Measurements from ENCODE around the gene LRIG2.
"Not testable (repeated sequence)": the region's sequence is repeated elsewhere in the genome, so short reads cannot be mapped to it uniquely, and the experiment has no call there.

LRIG2 gene

GRCh38 chr1:113156368-113156767 is 83.4 kb downstream of the LRIG2 start:
- H3K36me3 ChIP-seq: no peaks in the 10 kb centered on the region
- H3K4me1 ChIP-seq: peaks cover 7% of the 10 kb centered on the region
- H3K27me3 ChIP-seq: no peaks in the 10 kb centered on the region
- no peak for TF ChIP-seq CTCF (IDR thresholded peaks at IDR 0.05; ENCODE audit: low read depth, low read length)
- H3K9me3 ChIP-seq: peaks cover 3% of the 10 kb centered on the region
- no peak overlapping the region for H3K4me3 ChIP-seq (ENCODE audit: low read depth, low read length)
- no peak for DNase-seq

- not testable (repeated sequence) for H3K4me3 ChIP-seq (ENCODE audit: low read depth, low read length); DNase-seq; H3K27me3 ChIP-seq; H3K36me3 ChIP-seq; H3K9me3 ChIP-seq; H3K4me1 ChIP-seq
Measured at GRCh38 chr1:113158743-113159142, 85.7 kb downstream of the LRIG2 start.

GRCh38 chr1:113166473-113166872 is 93.5 kb downstream of the LRIG2 start:
- Histone ChIP-seq H3K36me3 (no peaks in the 10 kb centered on the region), H3K4me3 (ENCODE audit: low read depth, low read length) (no peak overlapping the region), H3K27me3 (no peaks in the 10 kb centered on the region), H3K4me1 (no peaks in the 10 kb centered on the region), H3K9me3 (no peaks in the 10 kb centered on the region)
- DNase-seq: no peak
- TF ChIP-seq CTCF (IDR thresholded peaks at IDR 0.05; ENCODE audit: low read depth, low read length): no peak

- Histone ChIP-seq H3K4me1 (no peaks in the 10 kb centered on the region), H3K9me3 (no peaks in the 10 kb centered on the region), H3K36me3 (no peaks in the 10 kb centered on the region), H3K4me3 (ENCODE audit: low read depth, low read length) (no peak overlapping the region), H3K27me3 (no peaks in the 10 kb centered on the region)
- DNase-seq: no peak
- no peak for TF ChIP-seq CTCF (IDR thresholded peaks at IDR 0.05; ENCODE audit: low read depth, low read length)
Measured at GRCh38 chr1:113168946-113169345, 95.9 kb downstream of the LRIG2 start.

DNA sequence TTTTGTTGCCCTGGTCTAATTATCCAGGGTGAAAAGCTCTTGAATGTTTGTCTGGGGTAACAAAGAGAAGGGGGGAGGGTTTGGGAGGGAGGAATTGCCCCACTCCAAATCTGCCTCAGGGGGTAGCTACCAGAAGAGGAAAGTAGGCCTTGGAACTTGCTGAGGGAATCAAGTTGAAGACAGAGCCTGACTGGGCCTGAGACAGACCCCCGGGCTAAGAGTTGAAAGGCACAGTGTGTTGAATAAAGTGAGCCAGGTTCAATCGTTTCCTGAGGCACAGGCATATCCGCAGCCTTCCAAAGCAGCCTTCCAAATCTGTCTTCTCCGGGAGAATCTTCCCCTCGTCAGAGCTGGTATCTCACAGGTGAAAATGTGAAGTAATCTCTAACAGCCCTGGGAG is 96.6 kb downstream of the LRIG2 start:
- H3K36me3 ChIP-seq: no peaks in the 10 kb centered on the region
- no peak overlapping the region for H3K4me3 ChIP-seq (ENCODE audit: low read depth, low read length)
- H3K9me3 ChIP-seq: no peaks in the 10 kb centered on the region
- H3K4me1 ChIP-seq: no peaks in the 10 kb centered on the region
- no peaks in the 10 kb centered on the region for H3K27me3 ChIP-seq
- DNase-seq: no peak
- TF ChIP-seq CTCF (IDR thresholded peaks at IDR 0.05; ENCODE audit: low read depth, low read length): no peak

GRCh38 chr1:113170519-113170918 is 97.5 kb downstream of the LRIG2 start:
- H3K4me1 ChIP-seq: no peaks in the 10 kb centered on the region
- H3K9me3 ChIP-seq: no peaks in the 10 kb centered on the region
- no peak for TF ChIP-seq CTCF (IDR thresholded peaks at IDR 0.05; ENCODE audit: low read depth, low read length)
- H3K36me3 ChIP-seq: no peaks in the 10 kb centered on the region
- H3K27me3 ChIP-seq: no peaks in the 10 kb centered on the region
- DNase-seq: no peak
- H3K4me3 ChIP-seq (ENCODE audit: low read depth, low read length): no peak overlapping the region

DNA sequence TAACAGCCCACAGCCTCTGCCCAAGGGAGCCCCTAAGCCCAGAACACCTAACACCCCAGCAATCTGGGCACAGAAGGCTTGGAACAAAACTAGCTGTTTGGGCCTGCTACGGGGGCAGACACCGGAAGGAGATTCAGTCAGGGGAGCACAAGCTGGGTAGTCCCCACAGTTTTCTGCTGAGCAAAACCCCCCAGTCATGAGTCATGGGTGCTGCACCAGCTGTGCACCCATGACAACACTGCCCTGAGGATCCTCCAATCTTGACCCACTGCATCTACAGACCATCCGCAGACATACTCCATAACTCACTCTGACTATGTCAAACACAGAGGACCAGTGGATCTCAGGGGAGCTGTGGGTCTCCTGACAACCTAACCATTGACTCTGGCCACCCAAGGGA is 105.1 kb downstream of the LRIG2 start:
- H3K4me3 ChIP-seq (ENCODE audit: low read depth, low read length): no peak overlapping the region
- H3K4me1 ChIP-seq: no peaks in the 10 kb centered on the region
- H3K27me3 ChIP-seq: no peaks in the 10 kb centered on the region
- TF ChIP-seq CTCF (IDR thresholded peaks at IDR 0.05; ENCODE audit: low read depth, low read length): no peak
- no peaks in the 10 kb centered on the region for H3K9me3 ChIP-seq
- no peaks in the 10 kb centered on the region for H3K36me3 ChIP-seq
- no peak for DNase-seq
